ENCODE results near the gene JAG1. TPM values are rescaled to one million over a fixed set of nuclear protein-coding genes. Genes with fewer than 3 reads are reported as not detected.
"Not testable (repeated sequence)": the region's sequence is repeated elsewhere in the genome, so short reads cannot be mapped to it uniquely, and the experiment has no call there.

The JAG1 gene
- total RNA-seq, 4 donors from 2014 or later, result 34.3 to 81.9 (median 45.7) TPM

DNA sequence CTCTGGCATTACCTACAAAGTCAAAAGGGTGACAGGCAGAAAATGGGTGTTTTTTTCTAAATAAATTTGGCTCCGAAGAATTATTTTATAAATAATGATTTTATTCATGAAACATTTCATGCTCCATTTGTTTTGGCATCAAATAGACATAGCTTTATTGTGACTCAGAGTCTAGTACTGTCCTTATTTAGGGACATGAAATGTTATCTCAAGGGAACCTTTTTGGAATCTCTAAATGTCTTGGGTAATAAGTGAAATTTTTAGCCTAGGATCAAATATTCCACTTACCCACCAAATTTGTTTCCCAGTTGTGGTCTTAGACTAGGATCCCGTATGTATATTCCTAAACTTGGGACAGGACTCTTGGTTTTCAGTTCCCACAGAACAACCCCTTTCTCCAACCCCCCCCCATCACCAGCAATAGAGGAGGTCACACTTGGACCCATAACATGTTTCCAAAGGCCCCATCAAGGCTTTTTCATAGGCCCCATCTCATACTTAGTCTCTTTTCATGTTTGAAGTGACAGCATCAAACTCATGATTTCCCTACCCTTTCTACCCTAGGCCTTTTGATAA, 81.8 kb downstream of the JAG1 start:
- H3K36me3 ChIP-seq, result no peaks in the 10 kb centered on the region
- peaks cover 0 to 40% (median under 1%) of the 10 kb centered on the region in 3 donors for H3K4me1 ChIP-seq
- H3K27me3 ChIP-seq, result no peaks in the 10 kb centered on the region
- H3K9me3 ChIP-seq, result no peaks in the 10 kb centered on the region
- no peak overlapping the region for H3K4me3 ChIP-seq
- ATAC-seq, result no peak
- WGBS, 2 donors (ENCODE audit: low coverage in 1 of 2), result 36 to 63% methylated on average over 2 of the region's 2 CpGs
- TF ChIP-seq, protein P1, sequence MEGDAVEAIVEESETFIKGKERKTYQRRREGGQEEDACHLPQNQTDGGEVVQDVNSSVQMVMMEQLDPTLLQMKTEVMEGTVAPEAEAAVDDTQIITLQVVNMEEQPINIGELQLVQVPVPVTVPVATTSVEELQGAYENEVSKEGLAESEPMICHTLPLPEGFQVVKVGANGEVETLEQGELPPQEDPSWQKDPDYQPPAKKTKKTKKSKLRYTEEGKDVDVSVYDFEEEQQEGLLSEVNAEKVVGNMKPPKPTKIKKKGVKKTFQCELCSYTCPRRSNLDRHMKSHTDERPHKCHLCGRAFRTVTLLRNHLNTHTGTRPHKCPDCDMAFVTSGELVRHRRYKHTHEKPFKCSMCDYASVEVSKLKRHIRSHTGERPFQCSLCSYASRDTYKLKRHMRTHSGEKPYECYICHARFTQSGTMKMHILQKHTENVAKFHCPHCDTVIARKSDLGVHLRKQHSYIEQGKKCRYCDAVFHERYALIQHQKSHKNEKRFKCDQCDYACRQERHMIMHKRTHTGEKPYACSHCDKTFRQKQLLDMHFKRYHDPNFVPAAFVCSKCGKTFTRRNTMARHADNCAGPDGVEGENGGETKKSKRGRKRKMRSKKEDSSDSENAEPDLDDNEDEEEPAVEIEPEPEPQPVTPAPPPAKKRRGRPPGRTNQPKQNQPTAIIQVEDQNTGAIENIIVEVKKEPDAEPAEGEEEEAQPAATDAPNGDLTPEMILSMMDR (IDR thresholded peaks at IDR 0.05), result no peak
- TF ChIP-seq POLR2A (IDR thresholded peaks at IDR 0.05), result no peak
- no peak for TF ChIP-seq EP300 (IDR thresholded peaks at IDR 0.05)
- TF ChIP-seq POLR2AphosphoS5 (IDR thresholded peaks at IDR 0.05), result peak; percentile 40
- H3K27ac ChIP-seq, result peak overlapping the region in 3 of 4 donors; percentile 24 to 63 (median 59)

DNA sequence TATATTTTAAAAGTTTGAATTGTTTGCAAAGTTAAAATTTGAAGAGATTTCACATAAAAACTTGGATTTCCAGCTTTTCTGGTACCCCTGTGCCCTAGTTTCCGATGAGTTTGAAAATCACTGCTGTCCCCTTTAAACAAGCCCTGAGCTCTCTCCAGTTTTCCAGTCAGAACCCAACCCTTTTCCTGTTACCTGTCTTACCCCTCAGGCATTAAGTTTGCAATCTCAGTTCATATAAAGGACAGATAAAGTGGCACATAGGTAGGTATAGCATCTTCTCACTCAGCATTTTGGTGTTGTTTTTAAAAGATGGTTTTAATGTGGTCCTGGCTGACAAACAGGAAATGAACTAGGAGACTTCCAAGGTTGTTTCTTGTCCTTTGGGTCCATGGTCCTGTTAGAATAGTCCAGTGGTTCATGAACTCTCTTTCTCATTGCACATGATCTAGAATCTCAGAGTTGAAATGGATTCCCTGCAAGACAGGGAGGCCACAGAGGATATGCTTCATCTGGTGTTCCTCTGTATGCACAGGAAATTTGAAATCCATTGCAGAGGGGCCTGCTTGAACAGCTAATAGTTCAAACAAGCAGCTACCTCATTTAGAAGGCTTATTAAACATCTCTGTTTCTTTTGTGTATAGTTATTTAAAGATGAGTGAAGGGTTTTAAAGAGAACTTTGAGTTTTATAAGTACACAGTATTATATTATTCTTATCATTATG, 82.7 kb downstream of the JAG1 start:
- H3K9me3 ChIP-seq, result no peaks in the 10 kb centered on the region
- H3K27ac ChIP-seq, result peak overlapping the region in 3 of 4 donors; percentile 21 to 59 (median 24)
- no peak for ATAC-seq
- no peak overlapping the region for H3K4me3 ChIP-seq
- 100% methylated on average over 1 of the region's 1 CpG; no CpG with 5 or more reads in 1 of the 2 donors for WGBS, 2 donors (ENCODE audit: low coverage in 1 of 2)
- no peaks in the 10 kb centered on the region for H3K27me3 ChIP-seq
- H3K36me3 ChIP-seq, result no peaks in the 10 kb centered on the region
- TF ChIP-seq EP300 (IDR thresholded peaks at IDR 0.05), result no peak
- TF ChIP-seq, protein P1 (IDR thresholded peaks at IDR 0.05), result no peak
- no peak for TF ChIP-seq POLR2A (IDR thresholded peaks at IDR 0.05)
- TF ChIP-seq POLR2AphosphoS5 (IDR thresholded peaks at IDR 0.05), result no peak
- H3K4me1 ChIP-seq, result peaks cover 0 to 34% (median 0%) of the 10 kb centered on the region in 3 donors

GRCh38 chr20:10590446-10590845, 83.4 kb downstream of the JAG1 start:
- not testable (repeated sequence) for H3K4me3 ChIP-seq, ATAC-seq, H3K36me3 ChIP-seq, H3K27me3 ChIP-seq, H3K9me3 ChIP-seq
- H3K27ac ChIP-seq, result peak overlapping the region in 1 of 4 donors; percentile 21
- 68 to 92% methylated on average over 2 to 4 of the region's 10 CpGs for WGBS, 2 donors (ENCODE audit: low coverage in 1 of 2)
- peaks cover 0 to 27% (median 0%) of the 10 kb centered on the region in 3 donors for H3K4me1 ChIP-seq

Small RNA genes within 50 kb of the gene (small RNA-seq; reads per million reads assigned to genes)
- gene MIR6870, result 0 reads per million in 4 donors

Other genes starting within 250 kb of the JAG1 start
- 10 to 100 TPM; 15.9 to 22.4 (median 17.7) TPM for gene MKKS, start 239.8 kb downstream of the JAG1 start, total RNA-seq
- gene SLX4IP, start 238.7 kb downstream of the JAG1 start, total RNA-seq, result 1 to 10 TPM; 1.3 to 3.0 (median 1.9) TPM